ENCODE results near the gene NCOA6.

Gene NCOA6

DNA sequence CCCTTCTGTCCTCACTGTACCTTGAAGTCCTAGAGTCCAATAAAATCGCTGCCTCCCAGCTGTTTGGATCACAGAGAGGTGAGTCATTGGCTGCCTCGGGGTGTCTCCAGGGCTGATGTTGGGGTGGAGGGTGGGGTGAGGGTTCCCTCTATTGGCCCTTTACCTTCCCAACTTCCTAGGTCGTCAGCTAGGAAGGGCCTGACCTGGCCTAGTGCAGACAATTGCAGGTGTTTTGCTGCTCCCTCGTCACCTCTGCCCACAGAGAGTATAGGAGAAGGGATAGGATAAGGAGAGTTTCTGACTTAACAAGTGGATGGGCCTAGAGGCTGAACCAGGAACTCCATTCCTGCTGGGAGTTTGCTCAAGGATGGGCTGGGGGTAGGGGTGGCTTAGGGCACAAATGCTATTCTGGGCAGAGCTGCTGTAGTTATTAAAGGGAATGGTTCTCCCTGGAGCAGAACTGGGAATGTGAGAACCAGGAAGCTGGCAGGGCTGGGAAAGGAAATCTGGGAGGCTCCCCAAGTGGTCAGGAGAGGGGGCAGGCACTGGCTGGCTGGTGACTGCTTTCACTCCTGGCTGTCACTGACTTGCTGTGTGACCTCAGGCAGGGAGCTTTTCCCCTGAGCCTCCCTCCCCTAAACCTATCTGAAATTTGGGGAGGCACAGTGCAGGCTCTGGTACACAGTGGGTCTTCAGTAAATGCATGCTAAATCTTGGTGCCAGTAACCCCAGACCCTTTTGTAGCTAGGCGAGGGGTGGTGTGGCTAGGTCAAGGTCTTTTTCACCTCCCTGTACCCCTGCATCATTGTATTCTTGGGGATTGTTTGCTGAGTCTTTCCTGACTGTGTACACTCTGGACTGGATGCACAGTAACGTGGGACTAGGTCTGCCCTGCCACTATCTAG lies 119.8 kb downstream of the NCOA6 start:
- in situ Hi-C loops (cut with HindIII; ENCODE audit: low sequenced_read_pairs), result no loop called here

- in situ Hi-C loops (cut with HindIII; ENCODE audit: low sequenced_read_pairs), result no loop called here
These were observed 120.4 kb downstream of the NCOA6 start for GRCh38 chr20:34705008-34705396.

DNA sequence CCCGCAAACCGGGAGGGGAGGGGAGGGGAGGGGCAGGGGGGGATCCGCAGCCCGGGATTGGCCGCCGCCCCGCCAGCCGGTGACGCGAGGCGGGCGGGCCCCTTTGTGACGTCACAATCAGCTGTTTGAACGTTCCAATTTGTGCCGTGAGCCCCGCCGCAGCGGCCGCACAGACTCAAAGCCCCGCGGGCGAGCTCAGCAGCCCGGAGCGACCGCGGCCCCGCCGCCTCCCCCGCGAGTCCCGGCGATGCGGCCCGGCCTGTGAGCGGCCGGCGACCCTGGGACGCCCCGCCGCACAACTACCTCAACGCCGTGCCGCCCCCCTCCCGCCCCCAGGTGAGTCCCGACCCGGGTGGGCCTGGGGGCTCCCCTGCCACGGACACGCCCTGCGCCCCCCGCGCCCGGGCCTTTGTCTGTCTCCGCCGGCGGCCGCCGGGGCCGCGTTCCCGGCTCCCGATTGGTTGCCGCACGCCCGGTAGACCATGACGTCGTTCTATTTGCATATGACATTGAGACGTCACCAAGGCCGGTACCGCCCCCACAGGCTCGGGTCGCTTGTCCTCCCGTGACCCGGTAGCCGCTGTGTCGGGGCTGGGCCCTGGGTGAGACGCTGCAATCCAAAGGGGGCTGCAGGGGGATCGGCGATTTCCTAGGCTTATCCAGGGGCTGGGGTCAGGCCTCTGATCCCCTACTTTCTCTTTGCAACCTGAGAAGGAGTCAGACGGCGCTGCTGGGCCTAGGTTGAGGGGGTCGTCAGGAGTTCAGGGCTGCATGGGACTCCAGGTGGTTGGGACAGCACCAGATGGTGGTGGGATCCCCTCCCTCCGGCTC lies 121.1 kb downstream of the NCOA6 start, which contains the start of gene TP53INP2:
Gene TP53INP2, plus strand, starts transcription at position 168 of the 831 bp plus-strand sequence. CDS start 4,396 bp downstream, outside the sequence.
- in situ Hi-C loops (cut with HindIII; ENCODE audit: low sequenced_read_pairs), result no loop called here

- in situ Hi-C loops (cut with HindIII; ENCODE audit: low sequenced_read_pairs), result no loop called here
These were observed 121.9 kb downstream of the NCOA6 start for GRCh38 chr20:34703424-34704176.

DNA sequence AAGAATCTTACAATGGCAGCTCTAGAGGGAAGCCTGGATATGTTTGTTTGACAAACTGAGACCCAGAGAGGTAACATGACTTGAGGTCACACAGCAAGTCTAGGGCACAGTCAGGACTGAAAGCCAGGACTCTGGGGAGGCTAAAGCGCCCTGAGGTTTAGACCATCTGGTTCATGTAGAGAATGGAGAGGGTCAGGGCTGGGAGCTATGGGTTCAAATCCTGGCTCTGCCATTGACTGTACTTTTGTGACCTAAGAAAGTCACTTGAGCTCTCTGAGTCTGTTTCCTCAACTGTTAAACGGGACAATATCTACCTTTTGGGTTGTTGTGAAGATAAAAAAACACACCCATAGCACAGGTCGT lies 122.4 kb downstream of the NCOA6 start:
- in situ Hi-C loops (cut with HindIII; ENCODE audit: low sequenced_read_pairs), result no loop called here

- in situ Hi-C loops (cut with HindIII; ENCODE audit: low sequenced_read_pairs), result no loop called here
These were observed 123.9 kb downstream of the NCOA6 start for GRCh38 chr20:34701405-34702085.

DNA sequence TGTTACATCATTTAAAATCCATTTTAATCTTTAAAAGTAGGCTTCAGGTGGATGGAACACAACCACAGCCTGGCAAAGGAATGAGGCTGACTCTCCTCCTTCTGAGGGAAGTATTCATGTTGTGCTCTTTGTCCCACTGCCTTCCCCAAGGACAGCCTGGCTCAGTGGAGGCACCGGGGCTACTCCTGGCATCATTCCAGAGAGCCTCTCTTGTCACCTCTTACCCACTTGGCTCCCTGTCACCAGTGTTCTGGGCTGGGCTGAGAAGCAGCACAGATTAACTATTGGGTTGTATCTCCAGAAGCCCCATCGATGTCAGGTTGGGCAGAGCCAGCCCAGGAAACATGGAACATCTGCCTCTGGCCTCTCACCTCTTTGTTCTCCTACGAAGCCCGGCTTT lies 132.0 kb downstream of the NCOA6 start:
- in situ Hi-C loops (cut with HindIII; ENCODE audit: low sequenced_read_pairs), result no loop called here

- in situ Hi-C loops (cut with HindIII; ENCODE audit: low sequenced_read_pairs), result no loop called here
These were observed 133.6 kb downstream of the NCOA6 start for GRCh38 chr20:34691838-34692237.

GRCh38 chr20:34689486-34689885 lies 136.0 kb downstream of the NCOA6 start:
- in situ Hi-C loops (cut with HindIII; ENCODE audit: low sequenced_read_pairs), result no loop called here

DNA sequence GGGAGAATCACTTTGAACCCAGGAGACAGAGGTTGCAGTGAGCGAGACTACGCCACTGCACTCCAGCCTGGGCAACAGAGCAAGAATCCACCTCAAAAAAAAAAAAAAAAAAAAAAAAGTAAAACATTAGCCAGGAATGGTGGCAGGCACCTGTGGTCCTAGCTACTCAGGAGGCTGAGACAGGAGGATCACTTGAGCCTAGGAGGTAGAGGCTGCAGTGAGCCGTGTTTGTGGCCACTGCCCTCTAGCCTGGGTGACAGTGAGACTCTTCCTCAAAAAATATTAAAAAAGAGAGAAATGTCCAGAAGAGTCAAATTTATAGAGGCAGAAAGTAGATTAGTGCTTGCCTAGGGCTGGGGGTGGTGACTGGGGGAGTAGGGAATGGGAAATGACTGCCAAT lies 141.8 kb downstream of the NCOA6 start:
- in situ Hi-C loops (cut with HindIII; ENCODE audit: low sequenced_read_pairs), result no loop called here

- in situ Hi-C loops (cut with HindIII; ENCODE audit: low sequenced_read_pairs), result no loop called here
These were observed 144.8 kb downstream of the NCOA6 start for GRCh38 chr20:34680586-34681175.

DNA sequence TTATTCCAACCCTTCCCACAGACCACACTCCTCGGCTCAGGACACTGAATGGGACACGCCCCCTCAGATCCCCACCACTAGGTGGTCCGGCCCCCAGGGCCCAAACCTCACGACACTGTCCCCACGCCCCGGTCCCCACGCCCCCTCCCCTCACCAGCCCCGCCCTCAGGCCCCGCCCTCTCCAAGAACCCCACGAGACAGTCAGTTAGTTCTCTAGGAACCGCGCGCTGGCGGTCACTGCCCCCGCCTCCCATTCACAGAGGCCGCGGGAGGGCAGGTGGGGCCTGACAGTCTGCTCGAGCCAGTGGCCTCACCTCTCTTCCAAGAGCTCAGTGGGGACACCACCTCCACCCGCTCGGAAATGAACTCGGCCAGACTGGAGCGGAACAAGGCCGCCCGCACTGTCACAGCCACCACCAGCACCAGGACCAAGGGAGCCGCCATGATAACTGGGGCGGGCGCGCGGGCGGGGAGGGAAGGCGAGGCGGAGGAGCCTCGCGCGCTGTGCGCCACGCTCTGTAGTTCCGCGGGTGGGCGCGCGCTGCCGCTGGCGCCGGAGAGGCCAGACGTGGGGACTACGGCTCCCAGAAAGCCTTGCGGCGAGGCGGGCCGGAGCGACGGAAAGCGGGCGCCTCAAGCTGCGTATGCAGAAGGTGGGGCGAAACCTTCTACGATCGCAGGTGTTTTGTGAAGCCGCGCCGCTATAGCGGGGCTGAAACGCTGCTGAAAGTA lies 148.6 kb downstream of the NCOA6 start, which contains the start of gene PIGU:
Gene PIGU, minus strand, starts transcription at position 451 of the 732 bp plus-strand sequence. Its CDS starts 7 bp downstream, at position 444.
- in situ Hi-C loops (cut with HindIII; ENCODE audit: low sequenced_read_pairs), result no loop called here

GRCh38 chr20:34675993-34676641 lies 149.3 kb downstream of the NCOA6 start:
- in situ Hi-C loops (cut with HindIII; ENCODE audit: low sequenced_read_pairs), result no loop called here

DNA sequence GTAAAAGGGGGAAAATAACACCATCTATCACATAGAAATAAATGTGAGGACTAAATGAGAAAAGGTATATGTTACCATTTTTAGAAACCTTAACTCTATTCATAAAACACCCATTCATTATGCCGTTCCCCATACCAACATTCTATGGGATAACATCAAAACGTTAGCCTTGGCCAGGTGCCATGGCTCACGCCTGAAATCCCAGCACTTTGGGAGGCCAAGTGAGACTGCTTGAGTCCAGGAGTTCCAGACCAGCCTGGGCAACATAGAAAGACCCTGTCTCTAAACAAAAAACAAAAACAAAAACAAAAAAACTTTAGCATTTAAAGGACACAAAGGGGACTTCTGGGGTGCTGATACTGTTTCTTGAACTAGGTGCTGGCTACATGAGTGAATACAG lies 149.9 kb downstream of the NCOA6 start:
- in situ Hi-C loops (cut with HindIII; ENCODE audit: low sequenced_read_pairs), result no loop called here

DNA sequence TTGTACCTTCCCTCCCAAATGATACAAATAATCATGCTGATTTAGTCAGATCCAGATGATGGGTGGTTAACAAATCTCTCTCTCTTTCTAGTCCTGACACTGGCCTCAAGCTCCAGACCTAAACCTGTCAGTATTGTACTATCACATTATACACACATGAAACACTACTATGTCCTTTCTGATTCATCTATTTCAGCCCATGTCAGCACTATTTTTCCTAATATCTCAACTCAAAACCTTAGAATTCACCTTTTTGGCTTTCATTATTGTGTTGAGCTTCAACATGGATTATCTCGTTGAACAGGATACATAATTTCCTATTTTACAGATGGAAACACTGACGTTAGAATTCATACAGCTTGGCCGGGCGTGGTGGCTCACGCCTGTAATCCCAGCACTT lies 152.0 kb downstream of the NCOA6 start:
- in situ Hi-C loops (cut with HindIII; ENCODE audit: low sequenced_read_pairs), result no loop called here

DNA sequence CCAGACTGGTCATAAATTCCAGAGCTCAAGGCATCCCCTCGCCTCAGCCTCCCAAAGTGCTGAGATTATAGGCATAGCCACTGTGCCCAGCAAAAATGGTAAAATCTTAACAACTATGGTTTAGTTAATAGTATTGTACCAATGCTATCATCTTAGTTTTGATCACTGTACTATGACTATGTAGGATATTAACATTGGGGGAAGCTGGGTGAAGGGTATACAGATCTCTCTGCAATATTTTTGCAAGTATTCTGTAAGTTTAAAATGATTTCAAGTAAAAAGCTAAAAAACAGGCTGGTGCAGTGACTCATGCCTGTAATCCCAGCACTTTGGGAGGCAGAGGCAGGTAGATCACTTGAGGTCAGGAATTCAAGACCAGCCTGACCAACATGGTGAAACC lies 156.4 kb downstream of the NCOA6 start:
- in situ Hi-C loops (cut with HindIII; ENCODE audit: low sequenced_read_pairs), result no loop called here
